Head of caudate nucleus (tissue), 42 donors: ENCODE results near the gene CDK5R1.
"Not testable (repeated sequence)": the region's sequence is repeated elsewhere in the genome, so short reads cannot be mapped to it uniquely, and the experiment has no call there.

Experiments
- DNase-seq, 42 donors: peaks; one replicate each; pipeline versions ENCODE4 v3.0.0 to v3.0.0-alpha.2; 2020 to 2021; ENCODE audit warnings: mixed read lengths in 7 of 42
- intact Hi-C: fragments of 100-400 bp; cut with DNase I; formaldehyde crosslinking; loops from one replicate; pipeline ENCODE4 v1.15.0; 2022

The CDK5R1 gene

GRCh38 chr17:32523827-32524552, 37.2 kb downstream of the CDK5R1 start:
- no peak for DNase-seq
- intact Hi-C loops: no loop called here

- intact Hi-C loops, DNase-seq: not testable (repeated sequence)
These were observed 37.7 kb downstream of the CDK5R1 start for GRCh38 chr17:32524553-32524880.

GRCh38 chr17:32525122-32525521, 38.3 kb downstream of the CDK5R1 start:
- intact Hi-C loops: no loop called here
- DNase-seq: no peak

GRCh38 chr17:32527146-32527545, 40.4 kb downstream of the CDK5R1 start:
- no peak for DNase-seq
- intact Hi-C loops: no loop called here

GRCh38 chr17:32528825-32529224, 42.0 kb downstream of the CDK5R1 start:
- DNase-seq: no peak
- intact Hi-C loops: no loop called here

- intact Hi-C loops: no loop called here
- DNase-seq: no peak
These were observed 42.8 kb downstream of the CDK5R1 start for GRCh38 chr17:32529604-32530003.

- intact Hi-C loops: no loop called here
- DNase-seq: peak in 21 of 42 donors; percentile 22 to 72 (median 38)
These were observed 46.5 kb downstream of the CDK5R1 start for GRCh38 chr17:32533296-32533695.

GRCh38 chr17:32536736-32537643, 50.2 kb downstream of the CDK5R1 start:
- intact Hi-C loops: no loop called here
- DNase-seq: no peak
